ENCODE results near the gene WFDC13.
A peak's percentile ranks its signal among the peaks of the same experiment; 100 is the strongest.
"Not testable (repeated sequence)": the region's sequence is repeated elsewhere in the genome, so short reads cannot be mapped to it uniquely, and the experiment has no call there.

Gene WFDC13

GRCh38 chr20:45701873-45702272 lies at the start of gene WFDC13:
Gene WFDC13, plus strand, starts transcription at chr20:45702038. Its CDS starts 86 bp downstream, at chr20:45702124.
- DNase-seq (ENCODE audit: low spot score): no peak

DNA sequence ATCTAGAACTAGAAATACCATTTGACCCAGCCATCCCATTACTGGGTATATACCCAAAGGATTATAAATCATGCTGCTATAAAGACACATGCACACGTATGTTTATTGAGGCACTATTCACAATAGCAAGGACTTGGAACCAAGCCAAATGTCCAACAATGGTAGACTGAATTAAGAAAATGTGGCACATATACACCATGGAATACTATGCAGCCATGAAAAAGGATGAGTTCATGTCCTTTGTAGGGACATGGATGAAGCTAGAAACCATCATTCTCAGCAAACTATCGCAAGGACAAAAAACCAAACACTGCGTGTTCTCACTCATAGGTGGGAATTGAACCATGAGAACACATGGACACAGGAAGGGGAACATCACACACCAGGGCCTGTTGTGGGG lies 44.8 kb upstream of the WFDC13 start:
- DNase-seq (ENCODE audit: low spot score): not testable (repeated sequence)

- no peak for DNase-seq (ENCODE audit: low spot score)
Observed at GRCh38 chr20:45670139-45670538, 31.7 kb upstream of the WFDC13 start, which contains the start of gene WFDC11. Gene WFDC11, minus strand, starts transcription at chr20:45670239. Its CDS starts 19,639 bp downstream, at chr20:45650600.

DNA sequence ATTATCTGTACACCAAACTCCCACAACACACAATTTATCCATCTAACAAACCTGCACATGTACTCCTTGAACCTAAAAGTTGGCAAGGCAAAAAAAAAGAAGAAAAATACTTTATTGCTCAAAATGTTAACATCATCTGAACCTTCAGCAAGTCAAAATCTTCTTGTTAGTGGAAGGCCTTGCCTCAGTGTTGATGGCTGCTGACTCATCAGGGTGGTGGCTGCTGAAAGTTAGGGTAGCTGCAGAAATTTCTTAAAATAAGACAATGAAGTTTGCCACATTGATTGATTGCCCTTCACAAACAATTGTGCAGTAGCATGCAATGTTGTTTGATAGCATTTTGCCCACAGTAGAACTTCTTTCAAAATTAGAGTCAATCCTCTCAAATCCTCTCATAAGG lies 29.1 kb upstream of the WFDC13 start:
- no peak for DNase-seq (ENCODE audit: low spot score)

- DNase-seq (ENCODE audit: low spot score): no peak
Observed at GRCh38 chr20:45679650-45680049, 22.2 kb upstream of the WFDC13 start.

DNA sequence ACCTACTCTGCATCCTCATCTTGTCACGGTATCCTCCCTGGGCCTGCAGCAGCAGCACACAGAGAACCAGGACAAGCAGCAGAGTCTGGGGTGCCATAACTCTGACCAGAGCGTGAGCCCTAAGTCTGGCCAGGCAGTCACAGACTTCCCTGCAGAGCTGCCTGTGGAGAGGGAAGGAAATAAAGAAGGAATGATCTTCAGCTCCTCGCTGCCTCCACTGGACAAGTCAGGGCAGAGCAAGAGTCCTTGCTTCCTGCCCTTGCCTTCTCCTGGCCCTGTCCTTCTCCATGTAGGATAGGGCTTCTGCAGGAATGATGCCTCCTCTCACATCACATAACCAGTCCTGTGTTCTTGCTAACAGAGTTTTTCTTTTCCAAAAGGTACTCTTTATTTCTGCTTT lies 15.9 kb upstream of the WFDC13 start:
- no peak for DNase-seq (ENCODE audit: low spot score)

DNA sequence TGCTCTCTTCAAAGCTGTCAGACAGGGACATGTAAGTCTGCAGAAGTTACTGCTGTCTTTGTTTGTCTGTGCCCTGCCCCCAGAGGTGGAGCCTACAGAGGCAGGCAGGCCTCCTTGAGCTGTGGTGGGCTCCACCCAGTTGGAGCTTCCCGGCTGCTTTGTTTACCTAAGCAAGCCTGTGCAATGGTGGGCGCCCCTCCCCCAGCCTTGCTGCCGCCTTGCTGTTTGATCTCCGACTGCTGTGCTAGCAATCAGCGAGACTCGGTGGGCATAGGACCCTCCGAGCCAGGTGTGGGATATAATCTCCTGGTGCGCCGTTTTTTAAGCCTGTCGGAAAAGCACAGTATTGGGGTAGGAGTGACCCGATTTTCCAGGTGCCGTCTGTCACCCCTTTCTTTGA lies 8.5 kb upstream of the WFDC13 start:
- not testable (repeated sequence) for DNase-seq (ENCODE audit: low spot score)

- DNase-seq (ENCODE audit: low spot score): no peak
Observed at GRCh38 chr20:45695496-45695895, 6.3 kb upstream of the WFDC13 start.

GRCh38 chr20:45701104-45701503 lies 734 bp upstream of the WFDC13 start:
- no peak for DNase-seq (ENCODE audit: low spot score)

GRCh38 chr20:45704969-45705637 lies 3.3 kb downstream of the WFDC13 start, which contains the start of gene WFDC10B:
Gene WFDC10B, minus strand, starts transcription at chr20:45705019. Its CDS starts 19,027 bp downstream, at chr20:45685992.
- peak; percentile 8 for DNase-seq (ENCODE audit: low spot score)

DNA sequence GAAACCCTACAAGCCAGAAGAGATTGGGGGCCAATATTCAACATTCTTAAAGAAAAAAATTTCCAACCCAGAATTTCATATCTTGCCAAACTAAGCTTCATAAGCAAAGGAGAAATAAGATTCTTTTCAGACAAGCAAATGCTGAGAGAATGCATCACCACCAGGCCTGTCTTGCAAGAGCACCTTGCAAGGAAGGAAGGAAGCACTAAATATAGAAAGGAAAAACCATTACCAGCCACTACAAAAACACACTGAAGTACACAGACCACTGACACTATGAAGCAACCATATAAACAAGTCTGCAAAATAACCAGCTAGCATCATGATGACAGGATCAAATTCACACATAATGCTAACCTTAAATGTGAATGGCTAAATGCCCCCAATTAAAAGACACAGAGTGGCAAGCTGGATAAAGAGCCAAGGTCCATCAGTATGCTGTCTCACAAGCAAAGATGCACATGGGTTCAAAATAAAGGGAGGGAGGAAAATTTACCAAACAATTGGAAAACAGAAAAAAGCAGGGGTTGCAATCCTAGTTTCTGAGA lies 14.4 kb downstream of the WFDC13 start:
- not testable (repeated sequence) for DNase-seq (ENCODE audit: low spot score)

GRCh38 chr20:45722047-45722446 lies 20.2 kb downstream of the WFDC13 start, which contains the start of gene SPINT4:
Gene SPINT4, plus strand, starts transcription at chr20:45722347. Its CDS starts 21 bp downstream, at chr20:45722368.
- DNase-seq (ENCODE audit: low spot score): no peak

DNA sequence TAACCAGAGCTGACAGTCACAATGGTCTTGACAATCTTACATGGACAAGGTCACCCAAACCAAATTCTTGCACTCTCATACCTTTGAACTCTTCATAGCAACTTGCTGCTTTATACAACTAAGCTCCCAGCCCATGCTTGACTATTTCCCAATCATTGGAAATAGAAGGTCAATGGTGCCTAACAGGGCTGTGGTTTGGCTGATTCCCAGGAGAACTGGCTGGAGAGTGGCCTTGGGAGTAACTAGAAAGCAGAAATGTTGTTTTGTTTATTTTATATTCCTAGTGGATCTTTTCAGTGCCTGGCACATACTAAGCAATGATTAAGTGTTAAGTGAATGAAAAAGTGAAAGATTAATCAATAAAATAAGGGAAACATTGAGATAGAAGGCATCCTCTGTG lies 23.3 kb downstream of the WFDC13 start:
- DNase-seq (ENCODE audit: low spot score): no peak

GRCh38 chr20:45727044-45727443 lies 25.2 kb downstream of the WFDC13 start:
- DNase-seq (ENCODE audit: low spot score): no peak

DNA sequence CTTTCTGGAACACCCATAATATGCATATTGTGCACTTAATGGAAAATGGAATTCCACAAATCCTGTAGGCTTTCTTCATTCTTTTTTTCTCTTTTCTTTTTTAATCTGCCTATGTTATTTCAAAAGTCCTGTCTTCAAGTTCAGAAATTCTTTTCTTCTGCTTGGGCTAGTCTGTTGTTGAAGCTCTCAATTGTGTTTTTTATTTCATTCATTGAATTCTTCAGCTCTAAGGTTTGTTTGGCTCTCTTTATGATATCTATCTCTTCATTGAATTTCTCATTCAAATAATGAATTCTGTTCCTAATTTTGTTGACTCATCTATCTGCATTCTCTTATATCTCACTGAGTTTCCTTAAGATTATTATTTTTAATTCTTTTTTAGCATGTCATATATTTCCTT lies 30.4 kb downstream of the WFDC13 start:
- no peak for DNase-seq (ENCODE audit: low spot score)

- no peak for DNase-seq (ENCODE audit: low spot score)
Observed at GRCh38 chr20:45735552-45735951, 33.7 kb downstream of the WFDC13 start.

GRCh38 chr20:45735988-45736387 lies 34.1 kb downstream of the WFDC13 start:
- no peak for DNase-seq (ENCODE audit: low spot score)

DNA sequence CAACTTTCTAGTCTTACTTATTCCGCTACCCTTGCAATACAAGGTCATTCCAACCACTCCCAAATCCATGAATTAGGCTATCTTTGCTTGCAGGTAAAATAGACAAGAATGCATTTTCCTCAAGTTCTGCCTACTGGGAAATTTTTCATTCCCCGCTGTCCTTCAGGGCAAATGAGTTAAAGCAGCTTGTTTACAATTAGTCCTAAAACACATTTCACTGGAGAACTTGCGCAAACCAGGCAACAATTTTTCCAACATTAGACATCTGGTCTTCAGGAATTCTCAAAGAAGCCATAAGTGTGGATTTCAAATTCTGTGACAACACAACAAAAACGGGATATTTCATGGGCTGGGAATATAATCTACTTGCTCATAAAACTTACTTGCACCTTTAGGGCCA lies 40.8 kb downstream of the WFDC13 start:
- no peak for DNase-seq (ENCODE audit: low spot score)

GRCh38 chr20:45745015-45745414 lies 43.2 kb downstream of the WFDC13 start:
- no peak for DNase-seq (ENCODE audit: low spot score)

GRCh38 chr20:45751721-45752120 lies 49.9 kb downstream of the WFDC13 start:
- DNase-seq (ENCODE audit: low spot score): no peak

GRCh38 chr20:45752746-45753145 lies 50.9 kb downstream of the WFDC13 start:
- DNase-seq (ENCODE audit: low spot score): no peak

DNA sequence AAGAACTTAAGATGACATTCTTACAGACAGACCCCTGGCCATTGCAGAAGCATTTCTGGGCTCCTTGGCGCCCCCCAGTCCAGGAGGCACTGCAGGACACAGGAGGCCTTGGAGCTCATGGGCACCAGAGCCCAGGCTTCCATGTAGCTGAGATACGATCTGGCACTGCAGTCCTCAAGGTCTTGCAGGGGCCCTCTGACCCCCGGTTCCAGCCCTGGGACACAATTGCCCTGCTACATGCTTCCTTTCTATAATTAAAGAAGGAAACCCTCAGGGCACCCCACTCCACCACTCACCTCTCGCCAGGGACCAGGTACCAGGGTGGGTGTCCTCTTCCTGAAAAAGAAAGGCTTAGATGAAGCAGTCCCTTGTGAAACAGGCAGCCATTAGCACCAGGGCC lies 56.3 kb downstream of the WFDC13 start:
- no peak for DNase-seq (ENCODE audit: low spot score)

All from pons (tissue), 1 donor.